ENCODE results near the gene TC2N. TPM values are rescaled to one million over a fixed set of nuclear protein-coding genes. Genes with fewer than 3 reads are reported as not detected.

The TC2N gene
- total and polyA plus RNA-seq, 2 donors (not counting 1 experiment from before 2014, with no cell fraction given): 3.7 to 10.4 TPM

DNA sequence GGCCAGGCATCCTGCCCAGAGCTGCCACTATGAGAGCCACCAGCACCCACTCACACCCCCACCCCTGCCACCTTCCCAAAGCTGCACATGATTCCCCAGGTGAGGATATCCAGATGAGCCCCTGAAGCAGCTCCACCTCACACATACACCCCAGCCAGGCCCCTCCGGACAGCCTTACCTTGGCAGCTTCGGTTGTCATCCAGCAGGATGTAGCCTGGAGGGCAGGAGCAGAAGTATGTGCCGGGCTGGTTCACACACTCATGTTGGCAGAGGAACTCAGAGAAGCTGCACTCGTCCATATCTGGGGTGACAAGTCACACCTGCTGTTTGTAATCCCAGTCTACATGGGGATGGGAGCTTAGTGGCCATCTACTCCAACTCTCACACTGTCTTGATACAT, 15.4 kb upstream of the TC2N start:
- Histone ChIP-seq H3K4me1 (ENCODE audit: control insufficient read depth in 2 of 2, insufficient read depth in 2 of 2, low read length in 2 of 2) (peaks cover 0 to under 1% of the 10 kb centered on the region in 2 donors), H4K20me1 (ENCODE audit: control insufficient read depth, insufficient read depth, low read length, poor library complexity, severe bottlenecking) (no peaks in the 10 kb centered on the region), H3K27me3 (replicated peaks in 1 of 4; ENCODE audit: control extremely low read depth in 1 of 4, control insufficient read depth in 3 of 4, insufficient read depth in 4 of 4, low read length in 3 of 4) (no peaks in the 10 kb centered on the region), H3K9me3 (ENCODE audit: control extremely low read depth in 1 of 3, control insufficient read depth in 2 of 3, insufficient read depth in 1 of 3, low read length in 2 of 3) (no peaks in the 10 kb centered on the region), H3K27ac (ENCODE audit: low read length in 2 of 2) (no peak overlapping the region), H2AFZ (ENCODE audit: insufficient read depth, low read depth, low read length, poor library complexity, severe bottlenecking) (no peak overlapping the region), H3K9ac (ENCODE audit: low read length) (no peak overlapping the region), H3K4me2 (replicated peaks; ENCODE audit: low read depth, low read length, poor library complexity, severe bottlenecking) (no peak overlapping the region), H3K4me3 (ENCODE audit: control extremely low read depth in 1 of 5, extremely low read depth in 1 of 5, insufficient read depth in 1 of 5, low read depth in 2 of 5, low read length in 4 of 5) (no peak overlapping the region), H3K36me3 (replicated peaks in 1 of 2; ENCODE audit: control extremely low read depth in 1 of 2, control insufficient read depth in 1 of 2, extremely low read depth in 1 of 2, insufficient read depth in 2 of 2, low read length in 1 of 2) (no peaks in the 10 kb centered on the region), H3K79me2 (ENCODE audit: control insufficient read depth, insufficient read depth, low read length) (no peaks in the 10 kb centered on the region)
- no peak for DNase-seq
- no peak for ATAC-seq (ENCODE audit: low read depth)
- Mint-ChIP-seq H3K27ac (no peak overlapping the region), H3K4me3 (no peak overlapping the region), H3K4me1 (peaks cover 3% of the 10 kb centered on the region), H3K27me3 (no peaks in the 10 kb centered on the region), H3K9me3 (ENCODE audit: insufficient read depth) (no peaks in the 10 kb centered on the region)
- 83% methylated on average over 3 of the region's 4 CpGs for WGBS (ENCODE audit: insufficient coverage)
- intact Hi-C loops (cut with micrococcal nuclease): no loop called here
- CTCF ChIA-PET: interaction anchor here (0.8 kb wide), 1 partner anchor 9 kb away, joined by 3 read pairs; no protein-coding TSS in a partner anchor
- no peak for TF ChIP-seq EZH2 (IDR thresholded peaks at IDR 0.05; ENCODE audit: borderline replicate concordance, insufficient read depth, low read depth, low read length, poor library complexity, severe bottlenecking)
- TF ChIP-seq CTCF (IDR thresholded peaks at IDR 0.05): no peak
- POLR2A ChIA-PET: no interaction called here

DNA sequence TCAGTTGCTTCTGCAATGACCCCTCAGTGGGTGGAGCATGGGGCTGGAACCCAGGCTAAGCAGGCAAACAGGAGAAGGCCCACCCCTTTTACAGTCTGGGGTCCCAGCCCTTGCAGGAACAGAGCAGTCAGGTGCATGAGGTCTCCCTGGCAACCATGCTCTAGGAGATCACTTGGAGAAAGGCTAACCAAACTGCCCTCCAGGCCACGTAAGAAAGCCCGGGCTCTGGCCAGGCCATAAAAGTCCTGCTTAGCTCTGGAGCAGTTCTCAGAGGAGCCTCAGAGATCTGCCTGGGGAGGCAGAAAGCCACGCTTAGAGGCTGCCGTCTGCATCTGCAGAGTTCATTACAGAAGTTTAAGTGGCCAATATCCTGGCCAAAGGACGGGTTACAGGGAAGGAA, 15.0 kb upstream of the TC2N start:
- H3K4me2 ChIP-seq (replicated peaks; ENCODE audit: low read depth, low read length, poor library complexity, severe bottlenecking): no peak overlapping the region
- CTCF ChIA-PET: interaction anchor here (0.8 kb wide), 1 partner anchor 9 kb away, joined by 3 read pairs; no protein-coding TSS in a partner anchor
- intact Hi-C loops (cut with micrococcal nuclease): no loop called here
- DNase-seq: no peak
- no peak overlapping the region for H3K9ac ChIP-seq (ENCODE audit: low read length)
- H3K4me1 Mint-ChIP-seq: peaks cover 7% of the 10 kb centered on the region
- no peaks in the 10 kb centered on the region for H3K9me3 ChIP-seq (ENCODE audit: control extremely low read depth in 1 of 3, control insufficient read depth in 2 of 3, insufficient read depth in 1 of 3, low read length in 2 of 3)
- WGBS (ENCODE audit: insufficient coverage): 94% methylated on average over 5 of the region's 5 CpGs
- H3K27me3 ChIP-seq (replicated peaks in 1 of 4; ENCODE audit: control extremely low read depth in 1 of 4, control insufficient read depth in 3 of 4, insufficient read depth in 4 of 4, low read length in 3 of 4): no peaks in the 10 kb centered on the region
- H3K9me3 Mint-ChIP-seq (ENCODE audit: insufficient read depth): no peaks in the 10 kb centered on the region
- H3K27me3 Mint-ChIP-seq: no peaks in the 10 kb centered on the region
- TF ChIP-seq EZH2 (IDR thresholded peaks at IDR 0.05; ENCODE audit: borderline replicate concordance, insufficient read depth, low read depth, low read length, poor library complexity, severe bottlenecking) (no peak), CTCF (IDR thresholded peaks at IDR 0.05) (no peak)
- no peak overlapping the region for H2AFZ ChIP-seq (ENCODE audit: insufficient read depth, low read depth, low read length, poor library complexity, severe bottlenecking)
- H3K4me3 Mint-ChIP-seq: no peak overlapping the region
- H3K36me3 ChIP-seq (replicated peaks in 1 of 2; ENCODE audit: control extremely low read depth in 1 of 2, control insufficient read depth in 1 of 2, extremely low read depth in 1 of 2, insufficient read depth in 2 of 2, low read length in 1 of 2): no peaks in the 10 kb centered on the region
- no peaks in the 10 kb centered on the region for H4K20me1 ChIP-seq (ENCODE audit: control insufficient read depth, insufficient read depth, low read length, poor library complexity, severe bottlenecking)
- no peak overlapping the region for H3K27ac ChIP-seq (ENCODE audit: low read length in 2 of 2)
- ATAC-seq (ENCODE audit: low read depth): no peak
- no peaks in the 10 kb centered on the region for H3K79me2 ChIP-seq (ENCODE audit: control insufficient read depth, insufficient read depth, low read length)
- no peak overlapping the region for H3K27ac Mint-ChIP-seq
- peaks cover 1 to 4% of the 10 kb centered on the region in 2 donors for H3K4me1 ChIP-seq (ENCODE audit: control insufficient read depth in 2 of 2, insufficient read depth in 2 of 2, low read length in 2 of 2)
- H3K4me3 ChIP-seq (ENCODE audit: control extremely low read depth in 1 of 5, extremely low read depth in 1 of 5, insufficient read depth in 1 of 5, low read depth in 2 of 5, low read length in 4 of 5): no peak overlapping the region
- POLR2A ChIA-PET: no interaction called here
